Measurements from ENCODE around the gene CHD6.

- TF ChIP-seq ZNF266 (tag by site-specific recombination; IDR thresholded peaks at IDR 0.05; ENCODE audit: low read depth): no peak
- no peak for TF ChIP-seq REST (tag by site-specific recombination; IDR thresholded peaks at IDR 0.05)
- TF ChIP-seq ZNF423 (tag by site-specific recombination; IDR thresholded peaks at IDR 0.05): no peak
Observed at GRCh38 chr20:41480054-41480770, 138.0 kb downstream of the CHD6 start.
